Cardiac septum (tissue), 1 donor: ENCODE results near the gene CCER1. TPM values are rescaled to one million over a fixed set of nuclear protein-coding genes. Genes with fewer than 3 reads are reported as not detected.

Experiments
- DNase-seq: peaks from one replicate; pipeline ENCODE4 v3.0.0-alpha.2; 2020; ENCODE audit warnings: low spot score
- intact Hi-C: fragments of 100-400 bp; cut with DNase I; formaldehyde crosslinking; loops from one replicate; pipeline ENCODE4 v1.14.0; 2022
- total RNA-seq: library from RNA; stranded (reverse); fragmentation: NEBNext Ultra II Directional; extraction: Animal tissue kit (Norgen Biotek cat#: 25700); gene quantifications from one replicate; pipeline ENCODE4 v1.2.1, GENCODE V29; 2021
- donor health status: DM: no; HTN: no; CAD: no.

The CCER1 gene
- total RNA-seq, 1 donor from 2014 or later, result not detected

DNA sequence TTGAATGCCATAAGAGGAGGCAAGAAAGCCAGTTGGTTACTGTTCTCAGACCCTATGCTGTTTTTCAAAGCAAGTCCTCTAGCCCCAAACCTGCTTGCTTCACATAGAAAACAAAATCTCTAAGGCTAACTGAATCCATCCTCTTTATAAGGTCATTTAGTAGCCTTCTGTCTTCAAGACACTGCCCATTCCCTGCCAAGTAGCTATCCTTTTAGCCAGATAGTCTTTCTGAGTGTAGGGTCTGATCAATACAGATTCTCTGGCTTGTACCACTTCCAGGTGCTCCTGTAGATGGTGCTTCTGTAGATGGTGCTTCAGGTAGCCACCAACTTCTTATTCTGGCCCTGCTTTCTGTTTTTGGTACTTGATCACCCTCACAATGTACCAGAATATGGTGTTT lies 15.9 kb upstream of the CCER1 start:
- intact Hi-C loops, result no loop called here
- no peak for DNase-seq

DNA sequence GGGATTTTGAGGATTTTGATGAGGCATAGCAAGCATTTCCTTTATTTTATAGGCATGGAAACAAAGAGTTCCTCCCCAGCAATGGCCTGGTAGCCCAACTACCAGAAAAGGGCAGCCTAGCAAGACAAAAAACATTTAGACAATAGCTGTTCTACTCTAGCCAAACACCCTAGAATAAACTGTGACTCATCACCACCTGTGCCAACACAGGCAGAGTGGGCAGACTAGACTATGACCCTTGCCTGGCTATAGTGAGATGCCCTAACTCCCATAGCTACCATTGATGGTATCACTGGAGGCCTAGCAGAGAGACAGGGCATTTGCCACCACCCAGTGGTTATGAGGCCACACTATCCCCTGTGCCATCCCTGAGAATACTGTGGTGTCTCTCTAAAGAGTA lies 15.5 kb upstream of the CCER1 start:
- intact Hi-C loops, result no loop called here
- no peak for DNase-seq

DNA sequence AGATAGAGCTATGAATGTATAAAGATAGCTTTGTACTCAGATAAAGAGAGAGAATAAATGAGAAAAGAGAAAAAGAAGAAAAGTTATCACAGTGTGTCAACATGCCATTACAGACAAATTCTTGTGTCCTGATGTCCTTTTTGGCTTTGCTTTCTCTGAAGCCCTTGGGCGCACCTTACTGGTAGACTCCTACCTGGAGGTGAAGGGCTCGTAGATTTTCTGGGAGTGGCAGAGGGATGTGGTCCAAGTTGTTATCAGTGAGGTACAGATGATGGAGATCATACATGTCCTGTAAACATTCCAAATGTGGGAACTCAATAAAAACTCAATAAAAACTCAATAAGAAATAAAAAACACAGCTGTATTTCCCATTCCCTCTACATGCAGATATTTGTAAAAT lies 14.9 kb upstream of the CCER1 start:
- no peak for DNase-seq
- intact Hi-C loops, result no loop called here

DNA sequence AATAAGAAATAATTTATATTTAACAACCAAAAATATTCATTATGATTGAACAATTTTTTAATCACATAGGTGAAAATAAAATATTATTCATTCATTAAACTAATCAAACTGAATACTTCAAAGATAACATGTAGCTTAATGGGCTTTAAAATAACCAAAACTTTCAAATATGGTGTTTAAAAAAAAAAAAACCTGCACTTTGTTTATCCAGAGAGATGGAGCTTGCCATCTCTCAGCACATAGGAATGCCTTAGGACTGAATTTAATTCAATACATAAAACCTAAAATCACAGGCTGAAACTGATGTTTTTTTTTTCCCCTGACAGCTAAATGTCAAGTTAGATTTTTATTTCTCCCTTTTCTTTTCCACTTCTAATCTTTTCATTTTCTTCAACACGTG lies 14.4 kb upstream of the CCER1 start:
- intact Hi-C loops, result no loop called here
- no peak for DNase-seq

DNA sequence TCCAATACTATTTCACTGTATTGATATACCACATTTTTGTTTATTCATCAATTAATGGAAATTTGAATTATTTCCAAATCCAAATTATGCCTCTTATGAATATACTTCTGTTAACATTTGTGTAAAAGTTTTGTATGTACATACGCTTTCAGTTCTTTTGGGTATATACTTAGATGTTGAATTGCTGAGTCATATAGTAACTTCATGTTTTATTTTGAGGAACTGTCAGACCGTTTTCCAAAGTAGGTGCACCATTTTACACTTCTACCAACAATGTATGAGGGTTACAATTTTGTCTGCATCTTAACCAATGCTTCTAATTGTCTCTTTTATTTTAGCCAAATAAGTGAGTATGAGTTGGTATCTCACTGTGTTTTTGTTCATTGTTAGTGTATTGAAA lies 10.2 kb upstream of the CCER1 start:
- no peak for DNase-seq
- intact Hi-C loops, result no loop called here

DNA sequence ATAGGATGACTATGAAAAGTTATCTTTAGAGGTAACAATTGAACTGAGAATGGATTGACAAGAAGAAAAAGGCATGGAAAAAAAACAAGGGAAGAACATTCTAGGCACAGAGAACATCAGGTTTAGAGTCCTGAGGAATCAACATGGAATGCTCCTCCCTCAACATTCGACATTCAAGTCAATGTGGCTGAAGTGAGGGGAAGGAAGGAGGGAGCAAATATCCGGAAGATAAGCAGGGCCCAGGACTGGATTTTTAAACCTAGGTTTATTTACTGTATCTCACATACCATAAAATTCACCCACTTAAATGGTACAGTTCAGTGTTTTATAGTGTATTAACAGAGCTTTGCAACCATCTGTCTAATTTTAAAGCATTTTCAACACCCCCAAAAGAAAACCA lies 9.6 kb upstream of the CCER1 start:
- DNase-seq, result no peak
- intact Hi-C loops, result no loop called here

DNA sequence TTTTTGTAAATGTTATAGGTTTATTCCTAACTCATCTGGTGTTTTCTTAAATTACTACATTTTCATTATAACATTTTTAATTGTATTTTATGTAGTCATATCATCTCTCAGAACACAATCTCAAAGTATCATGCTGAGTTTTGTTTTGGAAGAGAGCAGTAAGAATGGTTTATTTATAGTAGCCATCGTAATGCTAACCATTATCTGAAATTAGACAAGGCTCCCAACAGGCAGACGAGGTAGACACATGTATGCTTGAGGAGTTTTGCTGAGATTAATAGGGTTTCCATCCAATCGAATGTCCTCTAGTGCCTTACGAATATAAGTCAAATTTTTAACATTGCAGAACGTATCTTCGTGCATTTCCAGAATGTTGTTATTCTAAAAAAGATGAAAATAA lies 9.0 kb upstream of the CCER1 start:
- DNase-seq, result no peak
- intact Hi-C loops, result no loop called here

DNA sequence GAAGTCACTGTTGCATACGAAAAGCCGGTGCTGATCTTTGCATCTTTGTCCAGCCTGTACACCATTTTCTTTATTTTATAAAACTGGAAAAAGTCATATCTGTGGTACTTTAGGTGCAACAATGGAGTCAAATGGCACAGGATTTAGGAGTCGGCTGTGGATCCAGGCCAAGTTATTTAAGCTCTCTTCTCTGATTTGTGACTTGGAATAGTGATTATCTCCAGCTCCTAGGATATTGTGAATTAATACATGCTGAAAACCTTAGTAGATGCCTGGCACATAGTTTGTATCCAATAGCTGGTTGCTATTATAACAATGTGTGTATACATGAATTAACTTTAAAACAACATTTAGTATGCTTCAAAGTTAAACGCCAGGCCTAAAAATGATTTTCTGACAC lies 6.2 kb upstream of the CCER1 start:
- intact Hi-C loops, result no loop called here
- no peak for DNase-seq

DNA sequence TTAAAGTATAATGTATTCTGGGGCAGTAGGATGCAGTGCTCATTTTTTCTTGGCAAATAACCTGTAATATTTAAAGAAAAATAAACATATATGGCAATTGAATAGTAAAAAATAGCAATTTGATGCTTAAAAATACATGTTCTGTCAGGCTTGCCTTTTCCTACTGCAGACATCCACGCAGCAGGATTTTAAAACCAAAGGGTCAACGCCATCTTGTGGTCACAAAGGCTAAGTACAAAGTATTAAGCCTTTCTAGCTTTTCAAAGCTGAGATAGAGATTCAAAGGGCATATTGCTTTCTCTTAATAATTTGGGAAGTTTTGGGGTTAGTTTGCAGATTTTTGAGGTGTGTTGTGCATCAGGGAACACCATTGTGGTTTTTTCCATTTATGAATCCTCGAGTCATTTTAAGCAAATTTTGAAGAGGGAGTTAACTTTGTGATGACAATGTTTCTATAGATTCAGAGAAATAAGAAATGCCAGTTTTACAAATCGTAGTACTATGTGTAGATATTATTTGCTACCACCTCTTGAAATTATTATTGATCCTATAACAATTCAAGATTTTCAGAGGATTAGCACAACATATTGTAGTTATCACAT lies 4.7 kb upstream of the CCER1 start:
- no peak for DNase-seq
- intact Hi-C loops, result no loop called here

DNA sequence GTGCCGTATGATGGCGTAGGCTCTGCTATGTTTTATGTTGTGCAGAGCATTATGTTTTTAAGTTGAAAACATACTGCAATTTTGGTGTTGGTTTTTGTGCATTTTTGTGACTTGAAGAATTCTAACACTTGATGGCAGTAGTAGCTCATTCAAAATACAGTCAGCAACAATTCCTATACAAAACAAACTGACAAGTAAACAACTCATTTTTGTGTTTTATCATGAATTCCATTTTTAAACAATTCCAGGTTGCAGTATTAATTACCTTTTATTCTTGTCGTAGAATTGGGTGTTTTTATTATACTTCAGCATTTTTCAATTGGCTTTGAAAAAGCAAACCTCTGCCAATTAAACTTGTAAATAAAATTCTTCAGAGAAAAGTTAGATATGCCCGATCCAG lies 4.1 kb upstream of the CCER1 start:
- intact Hi-C loops, result no loop called here
- no peak for DNase-seq

DNA sequence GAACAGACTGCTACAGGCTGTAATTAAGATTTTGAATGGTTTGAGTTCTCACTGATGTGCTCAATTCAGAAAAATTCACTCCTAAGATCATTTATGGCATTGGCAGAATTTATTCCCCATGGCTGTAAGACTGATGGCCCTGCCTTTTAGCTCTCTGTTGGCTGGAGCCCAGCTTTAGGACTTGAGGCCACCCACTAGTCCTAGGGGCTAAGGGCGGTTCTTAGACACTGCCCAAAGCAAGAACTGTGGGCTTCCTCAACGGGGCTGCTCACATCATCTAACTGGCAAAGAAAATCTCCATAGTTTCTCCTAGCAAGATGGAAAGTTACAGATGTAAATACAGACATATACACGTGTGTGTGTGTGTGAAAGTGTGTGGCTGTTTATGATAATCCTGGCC lies 3.4 kb upstream of the CCER1 start:
- intact Hi-C loops, result no loop called here
- no peak for DNase-seq

DNA sequence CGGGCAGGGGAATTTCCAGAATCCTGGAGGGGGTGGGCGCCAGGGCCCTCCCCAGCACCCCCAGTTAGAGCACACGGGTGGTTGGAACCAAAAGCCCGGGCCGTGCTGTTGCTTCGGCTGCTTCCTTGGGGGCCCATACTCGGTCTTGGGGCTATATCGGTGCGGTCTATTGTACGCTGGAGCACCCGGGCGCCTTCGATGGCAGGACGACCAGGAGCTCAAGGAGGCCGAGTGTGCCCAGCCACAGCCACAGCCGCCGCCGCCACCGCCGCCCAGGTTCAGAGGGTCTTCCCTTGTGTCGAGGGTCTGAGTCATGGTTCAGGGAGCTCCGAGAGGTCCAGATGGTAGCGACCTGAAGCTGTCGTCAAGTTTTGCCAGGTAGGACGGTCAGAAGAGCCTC lies 548 bp downstream of the CCER1 start:
- no peak for DNase-seq
- intact Hi-C loops, result no loop called here

DNA sequence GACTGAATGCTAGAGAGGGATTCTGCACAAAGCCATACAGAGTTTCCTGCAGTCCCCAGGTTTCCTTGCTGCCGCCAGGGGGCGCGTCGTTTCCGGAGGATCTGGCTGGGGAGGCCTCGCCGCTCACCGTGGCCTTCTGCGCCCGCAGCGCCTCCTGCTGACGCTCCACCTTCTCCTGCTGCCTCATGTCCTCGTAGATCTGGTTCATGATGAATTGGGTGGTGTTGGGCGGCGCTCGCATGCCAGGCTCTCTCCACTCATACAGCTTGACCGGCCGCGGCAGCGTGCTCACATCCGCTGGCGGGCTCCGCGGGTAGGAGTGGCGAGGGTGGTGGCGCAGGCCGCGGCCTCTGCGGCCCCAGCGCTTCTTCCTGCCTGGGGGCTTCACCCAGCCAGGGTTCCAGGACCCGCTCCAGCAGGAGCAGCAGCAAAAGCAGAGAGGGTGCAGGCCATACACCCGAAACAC lies 987 bp downstream of the CCER1 start:
- DNase-seq, result no peak

DNA sequence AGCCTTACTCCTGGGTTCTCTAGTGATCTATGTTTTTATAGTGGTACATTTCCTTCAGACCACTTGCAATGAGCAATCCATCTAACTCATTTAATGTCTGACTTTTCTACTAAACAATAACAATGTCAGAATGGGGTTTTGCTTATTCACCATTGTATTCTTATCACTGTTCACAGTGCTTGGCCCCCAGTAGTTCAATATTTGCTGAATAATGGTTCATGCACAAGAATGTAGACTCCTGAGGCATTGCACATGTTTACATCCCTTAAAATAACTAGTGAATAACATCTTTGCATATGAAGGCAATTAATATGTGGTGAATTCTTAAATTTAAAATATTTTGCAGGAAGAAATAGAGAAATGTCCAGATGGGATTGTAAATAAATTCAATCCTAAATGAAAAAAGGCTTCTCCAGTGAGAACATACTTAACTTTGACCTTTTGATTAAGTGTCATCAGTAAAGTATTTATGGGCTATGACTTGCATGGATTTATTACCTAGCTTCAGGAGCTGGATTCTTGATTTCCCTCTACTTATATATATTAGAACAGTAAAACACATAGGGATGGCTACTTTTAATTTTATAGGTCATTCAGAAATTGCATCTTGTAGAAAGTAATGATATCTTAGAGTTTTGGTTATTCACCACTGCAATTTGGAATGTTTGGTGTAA lies 3.4 kb downstream of the CCER1 start:
- DNase-seq, result no peak
- intact Hi-C loops, result no loop called here

More for the DNA sequence above, 987 bp downstream of the CCER1 start:
- intact Hi-C loops, result no loop called here

DNA sequence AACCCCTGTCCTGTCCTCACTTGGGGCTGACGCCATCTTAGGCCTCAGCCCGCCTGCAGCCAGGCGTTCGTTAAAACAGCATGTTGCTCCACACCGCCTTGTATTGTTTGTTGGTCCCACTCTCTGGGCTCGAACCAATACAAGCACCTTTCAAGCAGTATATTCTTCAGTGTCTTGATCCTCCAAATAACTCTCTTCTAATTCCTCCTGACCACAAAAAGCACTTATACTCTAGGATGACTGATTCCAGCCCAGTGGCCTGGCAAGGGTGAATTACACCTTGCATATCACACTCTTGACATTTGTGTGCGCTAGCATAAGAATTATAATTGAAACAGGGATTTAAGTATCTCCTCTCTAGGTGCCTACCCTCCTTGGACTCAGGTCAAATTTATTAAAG lies 7.1 kb downstream of the CCER1 start:
- no peak for DNase-seq
- intact Hi-C loops, result no loop called here

DNA sequence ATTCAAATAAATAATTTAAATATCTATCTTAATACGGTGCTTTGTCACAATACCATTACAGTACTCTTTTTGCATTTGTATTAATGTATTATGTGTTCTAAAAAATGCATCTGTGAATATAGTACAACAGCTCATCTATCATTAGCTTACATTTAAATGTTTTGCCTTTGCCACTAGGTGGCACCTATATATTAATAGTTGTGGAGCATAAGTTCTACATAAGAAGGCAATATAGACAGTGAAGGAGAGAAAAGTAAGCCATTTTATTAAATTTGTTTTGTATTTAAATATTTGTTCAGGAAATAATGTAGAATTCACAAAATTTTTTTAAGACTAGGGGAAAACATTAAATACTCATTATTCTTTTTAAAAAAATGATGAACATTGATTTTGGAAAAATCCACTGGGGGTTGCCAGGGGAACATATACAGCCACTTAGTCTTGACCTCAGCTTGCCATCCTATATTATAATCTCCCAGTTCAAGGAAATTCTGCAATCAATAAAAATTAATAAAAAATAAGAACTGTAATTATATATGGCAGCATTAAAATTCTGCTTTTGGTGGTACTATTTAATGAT lies 9.8 kb downstream of the CCER1 start:
- no peak for DNase-seq
- intact Hi-C loops, result no loop called here

DNA sequence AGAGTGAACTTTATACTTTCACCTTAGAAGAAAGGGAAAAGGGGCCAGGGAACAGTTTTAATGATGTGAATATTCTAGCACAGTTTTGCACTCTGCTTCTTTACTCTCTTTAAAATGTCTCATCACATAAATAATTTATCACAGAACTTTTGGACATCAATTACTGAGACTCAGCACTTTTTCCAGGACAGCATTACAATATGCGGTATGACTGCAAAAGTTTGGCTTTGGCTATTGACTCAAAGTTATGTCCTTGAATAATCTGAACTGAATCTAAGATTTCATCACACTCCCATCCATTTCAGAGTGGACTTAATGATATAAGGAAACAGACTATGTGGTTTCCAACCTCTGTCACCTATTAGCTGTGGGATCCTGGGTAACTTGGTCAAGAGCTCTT lies 11.7 kb downstream of the CCER1 start:
- intact Hi-C loops, result no loop called here
- no peak for DNase-seq

DNA sequence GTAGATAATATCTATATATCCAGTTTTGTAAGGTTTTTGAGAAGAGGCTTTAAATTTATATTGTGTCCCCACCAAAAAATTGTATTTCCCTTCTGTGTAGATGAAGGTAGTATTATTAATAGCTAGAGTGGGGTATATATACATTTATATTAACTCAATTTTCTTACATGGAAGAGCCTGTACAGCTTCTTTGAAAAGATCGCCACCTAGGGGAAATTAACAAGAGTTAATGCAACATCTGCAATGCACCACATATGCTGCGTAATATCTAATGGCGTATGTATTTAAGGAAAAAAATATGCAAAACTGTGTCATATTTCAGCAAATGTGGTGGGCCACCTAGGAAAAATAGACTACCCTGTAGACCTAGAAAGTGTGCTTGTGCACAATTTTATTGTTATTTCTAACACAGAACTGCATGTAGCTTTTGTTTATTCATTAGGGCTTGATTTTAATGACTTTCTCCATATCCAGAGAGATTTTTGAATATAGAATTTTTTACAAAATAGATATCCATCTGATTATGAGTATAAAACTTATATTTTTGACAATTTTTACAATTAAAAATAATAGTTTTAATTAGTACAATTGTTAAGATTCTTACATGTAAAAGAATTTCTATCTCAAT lies 14.0 kb downstream of the CCER1 start:
- no peak for DNase-seq
- intact Hi-C loops, result no loop called here

DNA sequence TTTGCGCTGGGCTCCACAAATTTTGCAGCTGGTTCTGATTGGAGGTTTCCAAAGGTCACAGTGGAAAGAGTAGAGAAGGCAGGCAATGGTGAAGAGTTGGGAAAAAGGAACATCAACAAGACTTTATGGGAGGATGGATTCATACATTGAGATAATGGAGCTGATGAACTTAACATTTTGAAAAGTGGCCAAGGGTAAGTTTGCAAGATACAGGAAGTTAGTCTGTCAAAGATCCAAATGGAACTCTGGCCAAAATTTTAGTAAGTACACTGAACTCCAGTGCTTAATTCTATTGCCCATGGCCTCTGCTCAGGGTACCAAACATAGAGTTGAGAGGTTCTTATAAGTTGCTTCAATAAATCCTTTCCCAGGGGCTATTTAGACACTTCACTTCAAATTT lies 15.6 kb downstream of the CCER1 start:
- DNase-seq, result no peak
- intact Hi-C loops, result no loop called here

DNA sequence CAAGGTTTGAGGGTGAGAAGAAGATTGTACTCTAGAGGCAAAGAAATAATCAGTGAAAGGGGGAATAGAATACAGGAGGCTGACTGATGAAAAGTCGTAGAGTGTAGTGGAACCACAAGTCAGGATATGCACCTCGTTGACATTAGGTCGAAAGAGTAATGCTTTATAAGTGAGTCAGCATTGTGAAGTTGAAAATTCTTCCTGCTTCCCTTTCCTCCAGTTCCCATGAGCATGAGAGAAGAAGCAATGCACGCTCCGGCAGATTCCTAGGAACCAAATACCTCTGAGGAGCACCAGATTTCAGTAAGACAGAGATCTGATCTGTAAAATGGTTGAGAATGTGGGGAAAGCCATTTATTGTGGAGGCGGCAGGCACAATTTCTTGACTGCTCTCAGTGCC lies 16.5 kb downstream of the CCER1 start:
- intact Hi-C loops, result no loop called here
- DNase-seq, result no peak

DNA sequence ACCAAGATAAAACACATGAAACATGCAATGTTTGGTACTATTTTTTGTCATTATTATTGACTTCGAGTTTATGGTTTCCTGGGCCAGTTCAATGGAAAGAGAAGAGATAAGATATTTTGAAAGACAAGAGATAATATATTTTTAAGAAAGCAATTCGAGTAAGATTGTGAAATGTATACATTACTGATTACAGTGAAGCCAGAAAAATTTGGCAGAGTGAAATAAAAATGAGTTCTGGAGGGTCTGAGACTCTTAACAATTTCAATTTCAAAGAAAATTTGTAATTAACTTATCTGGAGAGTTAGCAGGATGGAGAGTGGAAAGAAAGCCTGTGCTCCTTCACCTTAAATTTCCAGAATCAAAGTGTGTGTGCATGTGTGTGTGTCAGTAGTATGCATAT lies 17.3 kb downstream of the CCER1 start:
- no peak for DNase-seq
- intact Hi-C loops, result no loop called here
